Prostate gland (tissue), 2 donors: Measurements from ENCODE around the gene AGXT. TPM values are rescaled to one million over a fixed set of nuclear protein-coding genes. Genes with fewer than 3 reads are reported as not detected.

Experiments used
- DNase-seq: peaks from one replicate; pipeline ENCODE4 v3.0.0-alpha.2; 2019; ENCODE audit warnings: low spot score
- H3K27ac ChIP-seq, 2 donors: fragments of 200-600 bp; sonication (generic); 2 replicates each; pipeline ENCODE4 v1.5.1; 2017 to 2019
- H3K27me3 ChIP-seq: fragments of 200-600 bp; sonication (generic); replicated peaks from 2 replicates; pipeline ENCODE4 v1.5.1; 2019; ENCODE audit not compliant: insufficient read depth
- H3K36me3 ChIP-seq, 2 donors: fragments of 200-600 bp; sonication (generic); 1 replicate in 1 of 2; 2 replicates in 1 of 2; pipeline versions ENCODE4 v1.5.1 to v1.8.1; 2017 to 2019
- H3K4me1 ChIP-seq: fragments of 200-600 bp; sonication (generic); replicated peaks from 2 replicates; pipeline ENCODE4 v1.5.1; 2019
- H3K4me3 ChIP-seq, 2 donors: fragments of 200-600 bp; sonication (generic); 2 replicates each; pipeline ENCODE4 v1.5.1; 2017 to 2019
- H3K9me3 ChIP-seq: fragments of 200-600 bp; sonication (generic); 2 replicates; pipeline ENCODE4 v1.5.1; 2017
- POLR2A ChIP-seq: fragments of 450-650 bp; IDR thresholded peaks from one replicate; pipeline ENCODE4 v1.6.1; 2016; ENCODE audit warnings: antibody characterized with exemption, mild to moderate bottlenecking
- POLR2AphosphoS5 ChIP-seq: sonication (generic); formaldehyde crosslinking; IDR thresholded peaks from one replicate; pipeline ENCODE4 v1.6.1; 2017; ENCODE audit warnings: antibody characterized with exemption
- WGBS: methylation state at CpG from one replicate; pipeline ENCODE4 v1.1.5; 2018; 5-methylcytosine and 5-hydroxymethylcytosine counted together
- intact Hi-C: fragments of 100-400 bp; cut with DNase I; formaldehyde crosslinking; loops from one replicate; pipeline ENCODE4 v1.14.2; 2022
- total RNA-seq, 2 donors: library from RNA; depleted of rRNA; stranded (reverse); fragments of >200 nt; gene quantifications; one replicate each; pipeline ENCODE4 v1.1.0, GENCODE V29; 2016
- TF ChIP-seq, protein P1 (sequence below), 4 experiments: fragments of 200-600 bp in 2 of 4; fragments of 450-650 bp in 2 of 4; sonication (generic) in 2 of 4; IDR thresholded peaks; 1 replicate in 3 of 4; 2 replicates in 1 of 4; pipeline ENCODE4 v1.5.1; 2016 to 2019; ENCODE audit warnings: antibody characterized with exemption in 4 of 4, mild to moderate bottlenecking in 2 of 4, moderate library complexity in 2 of 4

AGXT gene
- total RNA-seq, 2 donors from 2014 or later: not detected

DNA sequence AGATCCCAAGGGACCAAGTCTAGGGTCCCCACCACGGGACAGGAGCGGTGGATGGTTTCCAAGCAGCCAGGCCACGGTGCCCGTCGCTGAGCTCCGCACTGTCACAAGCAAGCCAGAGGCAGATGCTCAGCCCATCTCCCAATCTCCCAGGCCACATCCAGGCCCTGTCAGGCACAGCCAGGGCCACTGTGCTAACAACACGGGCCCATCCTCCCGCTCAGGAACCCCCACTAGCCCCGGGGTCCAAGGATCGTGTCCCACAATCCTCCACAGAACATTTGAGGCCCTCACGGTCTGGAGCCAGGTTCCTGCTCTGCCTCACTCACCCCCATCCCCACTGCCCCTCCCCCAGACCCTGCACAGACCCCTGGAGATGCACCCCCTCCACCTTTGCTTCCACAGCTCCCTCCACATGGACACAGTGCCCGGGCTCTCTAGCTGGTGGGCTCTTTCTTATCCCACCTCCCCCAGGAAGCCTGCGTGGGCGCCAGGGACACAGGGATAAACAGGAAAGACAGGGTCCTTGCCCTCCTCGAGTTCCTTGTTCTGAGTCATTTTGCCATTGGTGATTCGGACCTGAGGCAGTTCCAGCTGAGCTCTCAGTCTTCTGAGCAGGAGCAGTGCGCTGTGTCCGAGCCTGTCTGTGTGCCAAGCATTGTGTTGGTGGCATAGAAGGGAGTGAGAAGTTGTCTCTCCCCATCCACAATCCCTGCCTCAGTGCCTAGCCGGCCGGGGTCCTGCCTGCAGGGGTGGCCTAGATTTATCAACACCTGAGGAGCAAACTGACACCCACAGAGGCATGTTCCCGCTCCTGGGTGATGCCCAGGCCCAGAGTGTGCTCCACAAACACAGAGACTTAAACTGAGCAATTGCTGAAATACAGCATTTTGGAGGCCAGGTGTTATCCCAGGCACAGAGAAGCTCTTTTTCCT is 44.5 kb downstream of the AGXT start:
- Histone ChIP-seq H3K4me3 (no peak overlapping the region), H3K9me3 (no peaks in the 10 kb centered on the region), H3K27me3 (no peaks in the 10 kb centered on the region), H3K27ac (peak overlapping the region in 1 of 2 donors; percentile 17), H3K4me1 (no peaks in the 10 kb centered on the region), H3K36me3 (no peaks in the 10 kb centered on the region)
- WGBS: 83% methylated on average over 21 of the region's 21 CpGs
- TF ChIP-seq, protein P1, sequence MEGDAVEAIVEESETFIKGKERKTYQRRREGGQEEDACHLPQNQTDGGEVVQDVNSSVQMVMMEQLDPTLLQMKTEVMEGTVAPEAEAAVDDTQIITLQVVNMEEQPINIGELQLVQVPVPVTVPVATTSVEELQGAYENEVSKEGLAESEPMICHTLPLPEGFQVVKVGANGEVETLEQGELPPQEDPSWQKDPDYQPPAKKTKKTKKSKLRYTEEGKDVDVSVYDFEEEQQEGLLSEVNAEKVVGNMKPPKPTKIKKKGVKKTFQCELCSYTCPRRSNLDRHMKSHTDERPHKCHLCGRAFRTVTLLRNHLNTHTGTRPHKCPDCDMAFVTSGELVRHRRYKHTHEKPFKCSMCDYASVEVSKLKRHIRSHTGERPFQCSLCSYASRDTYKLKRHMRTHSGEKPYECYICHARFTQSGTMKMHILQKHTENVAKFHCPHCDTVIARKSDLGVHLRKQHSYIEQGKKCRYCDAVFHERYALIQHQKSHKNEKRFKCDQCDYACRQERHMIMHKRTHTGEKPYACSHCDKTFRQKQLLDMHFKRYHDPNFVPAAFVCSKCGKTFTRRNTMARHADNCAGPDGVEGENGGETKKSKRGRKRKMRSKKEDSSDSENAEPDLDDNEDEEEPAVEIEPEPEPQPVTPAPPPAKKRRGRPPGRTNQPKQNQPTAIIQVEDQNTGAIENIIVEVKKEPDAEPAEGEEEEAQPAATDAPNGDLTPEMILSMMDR (IDR thresholded peaks at IDR 0.05): no peak
- TF ChIP-seq POLR2A: no peak
- no peak for TF ChIP-seq POLR2AphosphoS5
- no peak for DNase-seq
- intact Hi-C loops: no loop called here

DNA sequence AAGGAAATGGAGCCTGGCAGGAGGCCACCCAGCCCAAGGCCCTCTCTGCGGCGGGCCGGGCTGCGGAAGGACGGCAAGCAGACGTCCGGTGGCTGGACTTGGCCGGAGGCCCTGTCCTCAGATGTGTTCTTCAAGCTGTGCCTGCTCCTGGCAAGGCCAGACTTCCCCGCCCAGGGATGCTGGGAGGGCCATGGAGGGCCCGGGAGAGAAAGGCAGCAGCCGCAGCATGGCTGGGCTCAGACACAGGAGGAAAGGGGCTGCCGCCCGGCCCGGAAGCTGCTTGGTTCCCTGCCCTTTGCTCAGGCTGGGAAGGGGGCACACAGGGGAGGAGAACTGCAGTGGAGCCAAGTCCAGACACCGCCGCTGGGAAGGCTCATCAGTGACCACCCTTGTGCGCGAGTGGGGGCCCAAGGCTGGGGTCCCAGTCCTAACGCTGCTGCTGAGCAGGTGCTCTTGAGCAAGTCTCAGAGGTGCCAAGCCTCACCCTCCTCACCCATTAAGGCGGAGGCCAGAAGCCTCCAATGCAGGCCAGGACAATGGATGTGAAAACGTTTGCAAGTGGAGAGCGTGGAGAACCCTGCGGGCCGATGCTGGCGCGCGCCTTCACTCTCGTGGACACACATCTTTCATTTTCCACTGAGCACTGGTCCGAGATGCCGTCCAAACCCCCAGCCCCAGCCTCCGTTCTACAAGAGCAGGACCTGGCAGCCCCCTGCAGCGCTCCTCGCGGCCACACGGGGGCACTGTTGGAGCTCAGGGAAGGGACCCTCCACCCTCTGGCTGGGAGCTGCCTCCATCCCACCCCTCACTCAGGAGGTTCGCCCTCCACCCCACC is 45.4 kb downstream of the AGXT start:
- intact Hi-C loops: no loop called here
- Histone ChIP-seq H3K4me1 (no peaks in the 10 kb centered on the region), H3K4me3 (no peak overlapping the region), H3K27me3 (no peaks in the 10 kb centered on the region), H3K36me3 (no peaks in the 10 kb centered on the region), H3K27ac (peak overlapping the region in 1 of 2 donors; percentile 17), H3K9me3 (no peaks in the 10 kb centered on the region)
- peak; percentile 46 for DNase-seq
- no peak for TF ChIP-seq POLR2AphosphoS5
- TF ChIP-seq, protein P1 (IDR thresholded peaks at IDR 0.05): peak; percentile 65 to 81 (median 74)
- WGBS: 26% methylated on average over 36 of the region's 36 CpGs

DNA sequence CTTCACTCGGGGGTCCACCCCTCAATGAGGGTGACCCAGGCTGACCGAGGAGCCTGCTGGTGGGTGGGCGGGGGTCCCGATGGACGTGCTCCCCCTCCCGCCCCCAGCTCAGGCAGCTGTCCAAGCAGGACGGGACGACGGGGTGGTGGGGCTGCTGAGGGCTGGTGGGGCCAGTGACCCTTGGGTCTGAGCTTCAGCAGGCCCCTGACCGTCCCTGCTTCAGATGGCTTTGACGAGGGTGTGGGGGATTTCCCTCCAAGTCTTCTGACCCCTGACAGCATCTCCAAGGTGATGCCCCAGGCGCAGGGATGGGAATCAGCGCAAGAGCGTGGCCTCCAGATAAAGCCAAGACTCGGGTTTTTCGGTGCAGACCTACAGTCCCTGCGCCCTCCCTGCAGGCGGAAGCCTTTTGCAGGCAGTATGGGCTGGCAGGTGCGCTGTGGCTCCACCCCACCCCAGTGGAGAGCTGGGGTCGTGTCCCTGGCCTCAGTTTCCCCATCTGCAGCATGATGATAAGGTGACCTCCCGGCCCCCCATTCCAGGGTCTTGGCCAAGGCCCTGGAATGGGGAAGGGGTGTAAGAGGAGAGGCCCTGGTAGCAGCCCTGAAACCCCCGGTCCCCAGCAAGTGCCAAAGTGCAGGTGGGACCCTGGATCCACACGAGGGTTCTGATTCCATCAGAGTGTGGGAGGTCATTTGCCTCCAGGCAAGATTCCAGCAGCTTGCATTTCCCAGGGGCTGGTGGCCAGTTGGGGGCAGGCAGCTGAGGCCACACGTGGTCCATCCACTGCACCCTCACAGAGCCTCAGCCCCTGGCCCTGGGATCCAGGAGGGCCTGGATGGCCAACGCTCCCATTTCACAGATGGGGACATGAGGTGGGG is 46.3 kb downstream of the AGXT start:
- no peak for DNase-seq
- TF ChIP-seq, protein P1 (IDR thresholded peaks at IDR 0.05): peak in 1 of 4 experiments; percentile 1
- TF ChIP-seq POLR2AphosphoS5 (no peak), POLR2A (no peak)
- no peaks in the 10 kb centered on the region for H3K27me3 ChIP-seq
- intact Hi-C loops: no loop called here
- H3K9me3 ChIP-seq: no peaks in the 10 kb centered on the region
- H3K36me3 ChIP-seq: no peaks in the 10 kb centered on the region
- no peaks in the 10 kb centered on the region for H3K4me1 ChIP-seq
- WGBS: 68% methylated on average over 20 of the region's 25 CpGs
- H3K4me3 ChIP-seq: no peak overlapping the region
- no peak overlapping the region for H3K27ac ChIP-seq

DNA sequence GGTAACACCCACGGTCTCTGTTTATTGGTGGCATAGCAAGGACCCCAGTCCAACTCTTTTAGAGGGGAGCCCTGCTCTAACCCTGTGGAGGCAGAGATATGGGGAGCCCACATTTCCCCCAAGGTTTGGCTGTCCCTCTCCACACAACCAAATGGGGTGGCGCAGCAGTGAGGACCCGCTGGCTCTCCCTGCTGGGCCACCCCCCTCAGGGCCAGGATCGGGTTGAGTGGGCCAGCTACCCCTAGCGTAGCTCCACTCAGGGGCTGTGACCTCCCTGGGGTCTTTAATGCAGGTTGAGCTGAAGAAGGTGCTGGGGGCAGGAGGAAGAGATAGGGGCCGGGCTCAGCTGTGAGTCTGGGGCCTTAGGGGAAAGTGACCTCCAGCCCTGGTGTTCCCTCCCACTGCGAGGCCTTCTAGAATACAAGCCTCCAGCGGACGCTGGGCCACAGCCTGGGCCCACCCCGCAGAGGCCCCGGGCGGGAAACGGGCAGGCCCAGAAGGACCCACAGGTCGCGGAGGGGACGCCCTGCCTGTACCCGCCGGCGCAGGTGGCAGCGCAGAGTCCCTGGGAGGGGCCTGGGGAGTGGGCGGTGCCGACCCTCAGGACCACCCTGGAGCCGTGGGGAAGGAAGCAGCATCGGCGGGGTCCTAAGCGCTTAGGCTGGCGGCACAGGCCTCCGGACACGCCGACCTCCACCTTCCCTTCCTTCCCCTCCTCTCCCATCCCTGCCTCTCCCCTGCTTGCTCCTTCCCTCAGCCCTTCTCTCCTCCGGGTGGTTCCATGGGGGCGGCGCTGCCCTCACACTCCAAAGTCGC is 47.1 kb downstream of the AGXT start:
- Histone ChIP-seq H3K9me3 (no peaks in the 10 kb centered on the region), H3K27ac (no peak overlapping the region), H3K36me3 (no peaks in the 10 kb centered on the region), H3K4me3 (no peak overlapping the region), H3K4me1 (no peaks in the 10 kb centered on the region), H3K27me3 (no peaks in the 10 kb centered on the region)
- no peak for DNase-seq
- no peak for TF ChIP-seq POLR2AphosphoS5
- TF ChIP-seq, protein P1 (IDR thresholded peaks at IDR 0.05): no peak
- no peak for TF ChIP-seq POLR2A
- intact Hi-C loops: no loop called here
- WGBS: 50% methylated on average over 34 of the region's 34 CpGs
